GM15510 (cell line): ENCODE measurements around the gene NINJ1.

Experiments used
- POLR2A ChIP-seq: IDR thresholded peaks from 3 replicates; pipeline ENCODE4 v1.6.1; 2011; ENCODE audit warnings: borderline replicate concordance; ENCODE audit not compliant: insufficient read length; ENCODE audit errors: extremely low read depth

The NINJ1 gene

DNA sequence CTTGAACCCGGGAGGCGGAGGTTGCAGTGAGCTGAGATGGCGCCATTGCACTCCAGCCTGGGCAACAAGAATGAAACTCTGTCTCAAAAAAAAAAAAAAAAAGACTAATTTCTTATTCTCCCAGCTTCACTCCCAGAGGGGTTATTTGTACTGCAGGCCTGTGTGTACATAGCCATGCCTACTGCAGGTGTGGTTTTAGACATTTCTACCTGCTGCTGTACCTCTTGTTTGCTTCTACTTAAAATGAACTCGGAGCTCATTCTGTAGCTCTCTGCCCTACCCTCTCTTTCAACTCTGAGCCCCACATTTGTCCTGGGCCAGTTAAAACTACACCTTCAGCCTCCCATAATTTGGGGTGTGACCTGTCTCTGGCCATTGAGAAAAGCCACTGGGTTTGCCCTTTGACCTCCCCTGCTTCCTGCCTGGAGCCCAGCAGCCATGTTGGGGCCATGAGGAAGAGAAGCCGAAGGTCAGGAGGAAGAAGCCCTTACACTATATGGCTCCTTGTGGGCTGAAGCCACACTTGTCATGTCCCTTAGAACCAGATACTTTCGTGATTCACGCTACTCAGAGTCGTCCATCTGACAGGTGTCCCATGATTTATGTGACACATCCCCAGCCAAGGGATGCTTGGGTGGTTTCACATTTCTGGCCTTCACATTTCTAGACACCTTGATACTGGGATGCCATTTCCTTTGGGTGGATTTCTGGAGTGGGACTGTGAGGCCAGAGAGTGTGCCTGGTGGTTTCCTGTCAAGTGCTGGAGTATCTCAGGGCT is 47.4 kb downstream of the NINJ1 start:
- TF ChIP-seq POLR2A: no peak

DNA sequence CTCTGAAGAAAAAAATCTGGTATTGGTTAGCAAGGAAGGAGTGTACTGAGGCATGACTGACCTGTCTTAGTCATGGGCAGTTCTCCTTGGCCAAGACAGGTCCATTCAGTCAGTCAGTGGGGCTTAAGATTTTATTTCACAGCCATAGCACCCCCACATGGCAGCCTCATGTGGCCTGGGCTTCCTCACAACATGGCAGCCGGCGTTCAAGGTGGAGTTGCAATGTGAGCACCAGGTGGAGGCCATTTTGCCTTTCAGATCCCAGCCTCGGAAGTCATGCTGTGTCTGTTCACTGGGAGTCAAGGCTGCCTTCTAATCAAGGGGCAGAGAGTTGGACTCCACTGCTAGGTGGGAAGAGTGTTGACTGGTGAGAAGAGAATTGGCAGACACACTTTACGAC is 48.4 kb downstream of the NINJ1 start:
- no peak for TF ChIP-seq POLR2A

DNA sequence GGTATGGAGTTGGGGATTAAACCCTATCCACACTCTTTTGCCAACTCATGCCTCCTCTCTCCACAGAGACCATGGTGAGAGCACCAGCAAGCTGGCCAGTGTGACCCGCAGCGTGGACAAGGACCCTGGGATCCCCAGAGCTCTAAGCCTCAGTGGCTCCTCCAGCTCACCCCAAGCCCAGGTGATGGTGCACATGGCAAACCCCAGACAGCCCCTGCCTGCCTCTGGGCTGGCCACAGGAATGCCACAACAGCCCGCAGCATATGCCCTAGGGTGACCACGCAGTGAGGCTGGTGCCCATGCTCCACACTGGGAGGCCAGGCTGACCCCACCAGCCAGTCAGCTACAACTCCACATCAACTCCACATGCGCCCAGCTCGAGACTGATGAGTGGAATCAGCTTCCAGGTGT is 49.6 kb downstream of the NINJ1 start:
- TF ChIP-seq POLR2A: no peak

DNA sequence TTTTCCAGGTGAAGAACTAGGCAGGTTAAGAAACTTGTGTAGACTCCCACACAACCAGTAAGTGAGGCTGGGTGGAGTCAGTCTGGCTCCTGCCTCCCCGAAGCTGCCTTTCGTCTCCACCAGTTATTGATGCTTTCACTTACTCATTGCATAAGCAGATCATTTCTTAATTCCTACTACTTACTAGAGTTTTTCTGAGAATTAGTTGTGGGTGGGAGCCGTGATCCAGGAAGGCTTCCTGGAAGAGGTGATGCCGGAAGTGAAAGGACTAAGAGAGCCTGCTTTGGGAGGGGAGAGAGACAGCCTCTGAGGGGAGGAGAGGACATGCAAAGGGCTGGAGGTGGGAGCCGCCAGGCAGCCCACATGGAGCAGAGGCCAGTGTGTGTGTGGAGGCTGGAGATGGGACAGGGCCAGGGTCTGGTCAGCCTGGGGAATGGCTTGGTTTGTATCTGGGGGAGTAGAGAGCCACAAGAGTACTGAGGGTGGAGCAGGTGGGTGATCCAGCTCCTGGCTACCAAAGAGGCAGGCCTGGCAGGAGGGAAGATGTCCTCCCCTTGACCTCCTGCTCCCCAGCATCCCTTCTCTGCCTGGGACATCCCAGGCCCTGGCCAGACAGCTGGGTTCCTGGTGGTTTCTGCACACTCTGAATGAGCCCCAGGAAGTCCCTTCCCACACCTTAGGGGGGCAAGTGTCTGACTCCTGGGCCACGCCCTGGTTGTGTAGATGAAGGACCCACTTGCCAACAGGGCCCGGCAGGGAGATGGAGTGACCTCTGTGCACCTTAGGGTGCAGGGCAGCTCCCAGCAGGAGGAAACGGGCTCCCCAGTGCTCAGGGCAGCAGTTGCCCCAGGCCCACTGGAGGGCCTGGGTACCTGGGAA is 50.2 kb downstream of the NINJ1 start:
- TF ChIP-seq POLR2A: no peak

GRCh38 chr9:93082841-93083411 is 51.1 kb downstream of the NINJ1 start:
- no peak for TF ChIP-seq POLR2A

DNA sequence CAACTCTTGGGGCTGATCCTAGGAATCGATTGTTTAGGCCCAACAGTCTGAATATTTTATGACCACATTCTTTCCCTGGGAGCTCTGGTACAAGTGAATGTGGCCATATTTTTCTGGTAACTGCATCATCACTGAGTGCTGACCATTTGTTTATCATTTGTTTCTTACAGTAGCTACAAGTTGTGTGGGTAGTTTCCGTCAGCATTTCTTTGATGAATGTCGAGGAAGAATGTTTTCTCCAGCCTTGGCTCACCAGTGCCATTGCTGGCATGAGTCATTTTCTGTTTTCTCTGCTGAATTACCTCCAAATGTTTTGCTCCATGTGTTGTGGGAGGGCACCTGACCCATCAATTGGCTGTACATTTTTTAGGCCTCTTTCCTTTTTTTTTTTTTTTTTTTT is 52.1 kb downstream of the NINJ1 start:
- no peak for TF ChIP-seq POLR2A

GRCh38 chr9:93081081-93081529 is 52.9 kb downstream of the NINJ1 start:
- TF ChIP-seq POLR2A: no peak

DNA sequence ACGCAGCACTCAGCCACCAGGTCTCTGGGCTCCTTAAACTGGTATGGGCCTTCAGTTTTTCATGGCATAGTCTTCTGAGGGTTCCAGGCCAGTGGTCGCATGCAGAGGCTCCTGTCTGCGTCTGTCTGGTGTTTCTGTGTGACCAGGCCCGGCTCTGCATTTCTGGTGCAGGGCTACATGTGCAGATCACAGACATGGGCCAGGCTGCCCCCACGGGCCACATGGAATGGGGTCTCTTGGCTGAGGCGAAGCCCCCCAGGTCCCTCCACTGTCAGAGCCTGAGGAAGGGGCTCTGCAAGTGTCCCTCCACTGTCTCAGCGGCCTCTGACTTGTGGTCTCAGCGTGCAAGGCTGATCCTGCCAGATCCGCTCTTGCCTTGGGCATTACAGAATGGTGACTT is 53.6 kb downstream of the NINJ1 start:
- TF ChIP-seq POLR2A: no peak

DNA sequence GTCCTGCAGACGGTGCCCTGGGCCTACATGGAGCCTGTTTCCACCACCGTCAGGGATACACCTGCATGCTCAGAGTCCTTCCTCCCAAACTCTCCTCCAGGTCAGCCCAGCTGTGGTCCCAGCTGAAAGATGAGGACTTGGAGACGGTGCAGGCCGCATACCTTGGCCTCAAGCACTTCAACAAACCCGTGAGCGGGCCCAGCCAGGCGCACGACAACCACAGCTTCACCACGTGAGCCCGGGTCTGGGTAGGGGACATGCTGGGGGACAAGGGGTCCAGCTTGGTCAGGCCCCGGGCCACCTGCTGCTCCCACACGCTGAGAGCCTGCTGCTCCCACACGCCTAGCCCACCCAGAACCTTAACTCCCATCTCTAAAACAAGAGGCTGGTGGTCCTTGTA is 54.7 kb downstream of the NINJ1 start:
- no peak for TF ChIP-seq POLR2A

- no peak for TF ChIP-seq POLR2A
These were observed 56.2 kb downstream of the NINJ1 start for GRCh38 chr9:93077811-93078210.

DNA sequence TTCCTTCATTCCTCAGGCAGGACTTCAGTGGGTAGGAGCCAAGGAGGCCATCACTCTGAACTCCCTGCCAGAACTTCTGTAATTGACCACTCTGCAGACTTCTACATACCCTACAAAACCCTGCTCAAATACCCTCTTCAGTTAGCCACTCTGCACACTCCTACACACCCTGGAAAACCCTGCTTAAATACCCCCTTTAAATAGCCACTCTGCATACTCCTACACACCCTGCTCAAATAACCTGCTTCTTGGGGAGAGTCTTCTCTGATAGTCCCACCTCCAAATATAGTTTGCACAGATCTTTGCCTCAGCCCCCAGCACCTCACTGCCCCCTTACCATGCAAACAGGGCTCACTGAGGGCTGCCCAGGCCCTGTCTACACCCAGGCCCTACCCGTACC is 56.7 kb downstream of the NINJ1 start:
- TF ChIP-seq POLR2A: no peak

DNA sequence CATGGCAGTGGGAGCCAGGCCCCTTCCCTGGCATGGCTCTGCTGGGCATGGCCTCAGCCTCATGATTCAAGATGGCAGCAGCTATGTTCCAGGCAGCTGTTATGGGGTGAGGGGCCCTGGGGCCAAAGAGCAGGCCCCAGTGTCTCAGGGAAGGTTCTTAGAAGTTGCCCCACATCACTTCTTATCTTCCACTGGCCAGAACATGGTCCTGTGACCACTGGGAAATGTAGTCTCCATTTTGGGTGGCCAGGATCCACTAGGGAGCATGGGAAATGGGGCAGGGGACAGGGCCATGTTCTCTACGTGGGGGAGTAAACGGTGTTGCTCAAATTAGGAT is 57.3 kb downstream of the NINJ1 start:
- no peak for TF ChIP-seq POLR2A

GRCh38 chr9:93076101-93076791 is 57.8 kb downstream of the NINJ1 start:
- TF ChIP-seq POLR2A: no peak

DNA sequence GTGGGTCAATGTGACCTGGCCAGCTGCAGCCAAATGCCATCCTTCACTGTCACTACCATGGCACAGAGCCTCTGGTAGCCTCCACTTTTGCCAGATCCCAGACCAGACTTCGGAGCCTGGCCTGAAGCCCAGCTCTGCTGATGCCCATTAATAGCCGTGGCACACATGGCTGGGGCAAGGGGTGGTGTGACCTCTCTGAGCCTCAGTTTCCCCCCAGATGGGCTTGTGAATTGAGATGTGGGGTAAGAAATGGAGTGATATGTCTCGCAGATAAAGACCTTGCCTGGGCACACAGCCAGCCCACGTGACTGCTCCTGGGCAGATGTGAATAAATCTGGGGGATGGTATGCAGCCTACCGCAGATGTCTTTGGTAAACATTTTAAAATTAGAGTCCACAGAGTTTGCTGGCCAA is 61.7 kb downstream of the NINJ1 start:
- no peak for TF ChIP-seq POLR2A
